GM23248 (cell line): ENCODE data around the gene PRKACB. TPM values are rescaled to one million over a fixed set of nuclear protein-coding genes. Genes with fewer than 3 reads are reported as not detected.
A peak's percentile ranks its signal among the peaks of the same experiment; 100 is the strongest.

Experiments
- DNase-seq: peaks from one replicate; pipeline ENCODE4 v3.0.0-alpha.2; 2015
- H2AFZ ChIP-seq: fragments of 200-600 bp; sonication (generic); 2 replicates; pipeline ENCODE4 v1.6.1; 2016; ENCODE audit warnings: antibody characterized with exemption
- H3F3A ChIP-seq: fragments of 200-600 bp; sonication (generic); 2 replicates; pipeline ENCODE4 v1.6.1; 2016; ENCODE audit warnings: mild to moderate bottlenecking, antibody characterized with exemption, mixed run types; ENCODE audit not compliant: insufficient read depth
- H3K27ac ChIP-seq: fragments of 200-600 bp; sonication (generic); 2 replicates; pipeline ENCODE4 v1.5.1; 2016; ENCODE audit warnings: mild to moderate bottlenecking
- H3K27me3 ChIP-seq: fragments of 200-600 bp; sonication (generic); replicated peaks from 2 replicates; pipeline ENCODE4 v1.6.1; 2016; ENCODE audit warnings: mild to moderate bottlenecking; ENCODE audit not compliant: insufficient read depth
- H3K36me3 ChIP-seq: fragments of 200-600 bp; sonication (generic); 2 replicates; pipeline ENCODE4 v1.6.1; 2016; ENCODE audit warnings: low read depth, mild to moderate bottlenecking
- H3K4me1 ChIP-seq: fragments of 200-600 bp; sonication (generic); 2 replicates; pipeline ENCODE4 v1.6.1; 2016; ENCODE audit warnings: mild to moderate bottlenecking; ENCODE audit not compliant: insufficient read depth
- H3K4me2 ChIP-seq: fragments of 200-600 bp; sonication (generic); one replicate; pipeline ENCODE4 v1.6.1; 2016; ENCODE audit warnings: mild to moderate bottlenecking; ENCODE audit not compliant: unreplicated experiment
- H3K4me3 ChIP-seq: fragments of 200-600 bp; sonication (generic); 2 replicates; pipeline ENCODE4 v1.5.1; 2016; ENCODE audit warnings: mild to moderate bottlenecking
- H3K79me2 ChIP-seq: fragments of 200-600 bp; sonication (generic); 2 replicates; pipeline ENCODE4 v1.6.1; 2016; ENCODE audit warnings: mild to moderate bottlenecking; ENCODE audit not compliant: insufficient read depth
- H3K9ac ChIP-seq: fragments of 200-600 bp; sonication (generic); 2 replicates; pipeline ENCODE4 v1.6.1; 2016; ENCODE audit warnings: mild to moderate bottlenecking
- H3K9me2 ChIP-seq: fragments of 200-600 bp; sonication (generic); 2 replicates; pipeline ENCODE4 v1.6.1; 2016; ENCODE audit warnings: mixed run types, mild to moderate bottlenecking, moderate library complexity; ENCODE audit not compliant: insufficient read depth
- H3K9me3 ChIP-seq: fragments of 200-600 bp; sonication (generic); one replicate; pipeline ENCODE4 v1.6.1; 2017; ENCODE audit warnings: low read depth
- H4K20me1 ChIP-seq: fragments of 200-600 bp; sonication (generic); 2 replicates; pipeline ENCODE4 v1.6.0; 2016; ENCODE audit not compliant: insufficient read depth
- EZH2 ChIP-seq: fragments of 200-600 bp; sonication (generic); IDR thresholded peaks from 2 replicates; pipeline ENCODE4 v1.6.1; 2018; ENCODE audit warnings: antibody characterized with exemption, mild to moderate bottlenecking; ENCODE audit not compliant: insufficient read depth, poor library complexity, severe bottlenecking
- EZH2phosphoT487 ChIP-seq: fragments of 200-600 bp; sonication (generic); IDR thresholded peaks from 2 replicates; pipeline ENCODE4 v1.6.1; 2018; ENCODE audit warnings: antibody characterized with exemption, moderate library complexity, mild to moderate bottlenecking, low read depth; ENCODE audit not compliant: insufficient read depth
- whole genome bisulfite sequencing, 2 experiments: methylation state at CpG; one replicate each; pipeline ENCODE4 v1.1.6; 2015 to 2017; ENCODE audit warnings: low lambda C conversion rate in 2 of 2, low coverage in 1 of 2; ENCODE audit errors: missing lambda C conversion rate in 2 of 2; 5-methylcytosine and 5-hydroxymethylcytosine counted together
- in situ Hi-C: fragments of 300-500 bp; cut with MboI; formaldehyde crosslinking; loops from 2 replicates; pipeline ENCODE4 v1.15.0; 2020
- polyA plus RNA-seq: library from polyadenylated mRNA; unstranded; fragments of >200 nt; fragmentation: Nextera tagmentation; extraction: Ambion mirVana; gene quantifications from 2 replicates; pipeline ENCODE4 v1.2.1, GENCODE V29; 2016
- total RNA-seq: library from RNA; depleted of rRNA; stranded (reverse); fragments of >200 nt; shearing (Covaris generic); gene quantifications from 2 replicates; pipeline ENCODE4 v1.2.3, GENCODE V29; 2014

Gene PRKACB
- total and polyA plus RNA-seq, 2 experiments from 2014 or later = 23.9 to 25.6 TPM

GRCh38 chr1:84174051-84174556, 30.0 kb downstream of the PRKACB start:
- in situ Hi-C loops = loop anchor here (25.0 kb wide), 1 partner anchor 438 kb away; no protein-coding TSS in a partner anchor
- WGBS, 2 experiments = 72 to 77% methylated on average over 4 of the region's 4 CpGs
- no peak overlapping the region for H3K27ac ChIP-seq
- H3K9me3 ChIP-seq = no peaks in the 10 kb centered on the region
- no peaks in the 10 kb centered on the region for H3K79me2 ChIP-seq
- H4K20me1 ChIP-seq = no peaks in the 10 kb centered on the region
- H3K4me3 ChIP-seq = 0 out of 2 replicates have a peak overlapping the region, but pooled peaks have one; percentile 15
- TF ChIP-seq EZH2phosphoT487 (no peak), EZH2 (no peak)
- peaks cover 11% of the 10 kb centered on the region for H3K4me1 ChIP-seq
- peak overlapping the region; percentile 12; the same call in 1 of the 2 replicates for H2AFZ ChIP-seq
- peak overlapping the region; percentile 31 for H3K4me2 ChIP-seq
- 0 out of 2 replicates have a peak, but pooled peaks cover 2% of the 10 kb centered on the region for H3K9me2 ChIP-seq
- H3K9ac ChIP-seq = no peak overlapping the region
- peak; percentile 46 for DNase-seq
- peaks cover 17% of the 10 kb centered on the region; the same call in 1 of the 2 replicates for H3F3A ChIP-seq
- no peaks in the 10 kb centered on the region for H3K27me3 ChIP-seq
- no peaks in the 10 kb centered on the region for H3K36me3 ChIP-seq

- DNase-seq = no peak
- H4K20me1 ChIP-seq = no peaks in the 10 kb centered on the region
- in situ Hi-C loops = no loop called here
These were observed 37.4 kb downstream of the PRKACB start for GRCh38 chr1:84181350-84182005.

GRCh38 chr1:84190455-84190854, 46.4 kb downstream of the PRKACB start:
- Histone ChIP-seq H3K27me3 (no peaks in the 10 kb centered on the region), H3F3A (no peaks in the 10 kb centered on the region), H2AFZ (no peak overlapping the region), H3K4me3 (no peak overlapping the region), H3K4me2 (no peak overlapping the region), H3K9me2 (no peaks in the 10 kb centered on the region; the same call in 1 of the 2 replicates), H3K9me3 (peaks cover 3% of the 10 kb centered on the region), H3K79me2 (no peaks in the 10 kb centered on the region), H3K4me1 (no peaks in the 10 kb centered on the region), H3K36me3 (peaks cover 10% of the 10 kb centered on the region; the same call in 1 of the 2 replicates), H3K27ac (no peak overlapping the region), H4K20me1 (no peaks in the 10 kb centered on the region), H3K9ac (no peak overlapping the region)
- no peak for DNase-seq
- in situ Hi-C loops = no loop called here
- 81% methylated on average over 1 of the region's 1 CpG for WGBS, 2 experiments
- TF ChIP-seq EZH2 (no peak), EZH2phosphoT487 (no peak)

More at GRCh38 chr1:84181350-84182005, 37.4 kb downstream of the PRKACB start:
- no peaks in the 10 kb centered on the region for H3K36me3 ChIP-seq
- no peak overlapping the region for H3K4me2 ChIP-seq
- no peak overlapping the region for H3K27ac ChIP-seq
- no peaks in the 10 kb centered on the region for H3K79me2 ChIP-seq
- H3F3A ChIP-seq = no peaks in the 10 kb centered on the region
- H3K9me2 ChIP-seq = no peaks in the 10 kb centered on the region
- H2AFZ ChIP-seq = no peak overlapping the region
- no peaks in the 10 kb centered on the region for H3K27me3 ChIP-seq
- H3K4me1 ChIP-seq = no peaks in the 10 kb centered on the region
- no peak overlapping the region for H3K4me3 ChIP-seq
- no peak overlapping the region for H3K9ac ChIP-seq
- H3K9me3 ChIP-seq = no peaks in the 10 kb centered on the region
- TF ChIP-seq EZH2phosphoT487 (no peak), EZH2 (no peak)

GRCh38 chr1:84192681-84193080, 48.6 kb downstream of the PRKACB start:
- no peak overlapping the region for H3K9ac ChIP-seq
- H3K4me2 ChIP-seq = no peak overlapping the region
- no peaks in the 10 kb centered on the region; the same call in 1 of the 2 replicates for H3K9me2 ChIP-seq
- in situ Hi-C loops = no loop called here
- WGBS, 2 experiments = 89 to 94% methylated on average over 3 of the region's 3 CpGs
- no peaks in the 10 kb centered on the region for H3K27me3 ChIP-seq
- H3K27ac ChIP-seq = no peak overlapping the region
- no peak for TF ChIP-seq EZH2phosphoT487
- TF ChIP-seq EZH2 = no peak
- no peak overlapping the region for H3K4me3 ChIP-seq
- no peak for DNase-seq
- H3F3A ChIP-seq = no peaks in the 10 kb centered on the region
- no peaks in the 10 kb centered on the region for H3K4me1 ChIP-seq
- no peaks in the 10 kb centered on the region for H3K79me2 ChIP-seq
- peaks cover 14% of the 10 kb centered on the region for H3K36me3 ChIP-seq
- H2AFZ ChIP-seq = no peak overlapping the region
- peaks cover 3% of the 10 kb centered on the region for H3K9me3 ChIP-seq
- no peaks in the 10 kb centered on the region for H4K20me1 ChIP-seq
